ENCODE measurements around the gene CPNE8.

DNA sequence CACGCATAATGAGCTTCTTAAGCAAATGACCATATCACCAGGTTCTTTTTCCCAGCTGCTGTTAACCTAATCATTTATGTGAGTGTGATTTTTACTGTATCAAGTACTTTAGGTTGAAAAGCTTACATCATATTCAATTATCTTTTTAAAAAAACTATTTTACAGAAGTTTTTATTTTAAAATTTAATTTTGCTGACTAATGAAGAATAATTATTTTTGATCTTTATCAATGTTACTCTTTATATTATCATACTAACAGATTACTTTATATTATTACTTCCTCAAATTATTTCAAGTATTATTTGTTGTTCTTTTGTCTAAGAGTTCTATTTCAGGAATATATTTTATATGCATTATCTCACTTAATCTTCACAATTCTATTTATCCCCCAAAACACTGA, 236.3 kb downstream of the CPNE8 start:
- no peak for TF ChIP-seq POLR2A (IDR thresholded peaks at IDR 0.05)
- TF ChIP-seq, protein P1, sequence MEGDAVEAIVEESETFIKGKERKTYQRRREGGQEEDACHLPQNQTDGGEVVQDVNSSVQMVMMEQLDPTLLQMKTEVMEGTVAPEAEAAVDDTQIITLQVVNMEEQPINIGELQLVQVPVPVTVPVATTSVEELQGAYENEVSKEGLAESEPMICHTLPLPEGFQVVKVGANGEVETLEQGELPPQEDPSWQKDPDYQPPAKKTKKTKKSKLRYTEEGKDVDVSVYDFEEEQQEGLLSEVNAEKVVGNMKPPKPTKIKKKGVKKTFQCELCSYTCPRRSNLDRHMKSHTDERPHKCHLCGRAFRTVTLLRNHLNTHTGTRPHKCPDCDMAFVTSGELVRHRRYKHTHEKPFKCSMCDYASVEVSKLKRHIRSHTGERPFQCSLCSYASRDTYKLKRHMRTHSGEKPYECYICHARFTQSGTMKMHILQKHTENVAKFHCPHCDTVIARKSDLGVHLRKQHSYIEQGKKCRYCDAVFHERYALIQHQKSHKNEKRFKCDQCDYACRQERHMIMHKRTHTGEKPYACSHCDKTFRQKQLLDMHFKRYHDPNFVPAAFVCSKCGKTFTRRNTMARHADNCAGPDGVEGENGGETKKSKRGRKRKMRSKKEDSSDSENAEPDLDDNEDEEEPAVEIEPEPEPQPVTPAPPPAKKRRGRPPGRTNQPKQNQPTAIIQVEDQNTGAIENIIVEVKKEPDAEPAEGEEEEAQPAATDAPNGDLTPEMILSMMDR (IDR thresholded peaks at IDR 0.05): no peak

Measured in testis (tissue), 2 donors.